ENCODE results near the gene PRDM10.
"Not testable (repeated sequence)": the region's sequence is repeated elsewhere in the genome, so short reads cannot be mapped to it uniquely, and the experiment has no call there.

The PRDM10 gene

DNA sequence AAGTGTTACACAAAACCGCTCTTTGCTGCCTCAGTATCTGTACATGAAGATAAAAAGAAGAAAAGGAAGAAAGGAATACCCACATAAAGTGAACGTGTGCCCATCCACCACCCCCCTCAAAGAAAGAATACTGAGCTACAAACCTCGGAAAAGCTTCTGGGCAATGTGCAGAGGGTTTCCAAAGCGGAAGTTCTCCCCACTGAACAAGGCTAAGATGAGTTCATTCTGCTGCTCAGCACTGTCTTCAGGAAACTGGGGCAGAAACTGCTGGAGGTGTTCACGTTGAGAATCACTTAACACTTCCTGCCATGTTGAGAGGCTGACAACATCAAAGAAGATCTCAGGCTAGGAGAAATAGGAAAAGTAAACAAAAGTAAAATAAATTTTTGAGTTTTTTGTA, 114.2 kb downstream of the PRDM10 start:
- DNase-seq (ENCODE audit: low read depth), result no peak
- TF ChIP-seq, protein P1, sequence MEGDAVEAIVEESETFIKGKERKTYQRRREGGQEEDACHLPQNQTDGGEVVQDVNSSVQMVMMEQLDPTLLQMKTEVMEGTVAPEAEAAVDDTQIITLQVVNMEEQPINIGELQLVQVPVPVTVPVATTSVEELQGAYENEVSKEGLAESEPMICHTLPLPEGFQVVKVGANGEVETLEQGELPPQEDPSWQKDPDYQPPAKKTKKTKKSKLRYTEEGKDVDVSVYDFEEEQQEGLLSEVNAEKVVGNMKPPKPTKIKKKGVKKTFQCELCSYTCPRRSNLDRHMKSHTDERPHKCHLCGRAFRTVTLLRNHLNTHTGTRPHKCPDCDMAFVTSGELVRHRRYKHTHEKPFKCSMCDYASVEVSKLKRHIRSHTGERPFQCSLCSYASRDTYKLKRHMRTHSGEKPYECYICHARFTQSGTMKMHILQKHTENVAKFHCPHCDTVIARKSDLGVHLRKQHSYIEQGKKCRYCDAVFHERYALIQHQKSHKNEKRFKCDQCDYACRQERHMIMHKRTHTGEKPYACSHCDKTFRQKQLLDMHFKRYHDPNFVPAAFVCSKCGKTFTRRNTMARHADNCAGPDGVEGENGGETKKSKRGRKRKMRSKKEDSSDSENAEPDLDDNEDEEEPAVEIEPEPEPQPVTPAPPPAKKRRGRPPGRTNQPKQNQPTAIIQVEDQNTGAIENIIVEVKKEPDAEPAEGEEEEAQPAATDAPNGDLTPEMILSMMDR (IDR thresholded peaks at IDR 0.05; ENCODE audit: low read length, missing control alignments), result no peak
- no peak overlapping the region for H3K4me3 ChIP-seq (replicated peaks; ENCODE audit: low read depth, low read length)

- no peak for DNase-seq (ENCODE audit: low read depth)
- TF ChIP-seq, protein P1 (IDR thresholded peaks at IDR 0.05; ENCODE audit: low read length, missing control alignments), result no peak
- no peak overlapping the region for H3K4me3 ChIP-seq (replicated peaks; ENCODE audit: low read depth, low read length)
Measured at GRCh38 chr11:129885381-129885780, 117.3 kb downstream of the PRDM10 start.

DNA sequence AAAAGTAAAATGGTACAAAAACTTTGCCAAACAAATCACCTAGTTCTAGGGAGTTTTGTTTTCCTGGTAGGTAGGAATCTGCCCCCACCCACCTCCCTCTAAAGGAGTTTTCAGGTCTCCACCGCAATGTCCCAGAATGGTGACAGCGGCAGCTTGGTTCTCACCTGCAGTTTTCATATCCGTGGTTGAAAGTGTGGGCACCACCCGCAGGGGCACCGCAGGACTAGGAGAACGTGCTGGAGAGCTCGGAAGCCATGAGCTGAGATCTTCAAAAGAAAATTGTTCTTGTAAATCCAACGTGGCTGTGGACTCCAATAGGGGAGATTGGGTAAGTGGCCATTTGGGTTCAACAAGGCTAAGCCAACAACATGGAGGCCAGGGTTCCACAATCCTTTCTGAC, 118.1 kb downstream of the PRDM10 start:
- DNase-seq (ENCODE audit: low read depth), result no peak
- no peak overlapping the region for H3K4me3 ChIP-seq (replicated peaks; ENCODE audit: low read depth, low read length)
- TF ChIP-seq, protein P1 (IDR thresholded peaks at IDR 0.05; ENCODE audit: low read length, missing control alignments), result no peak

GRCh38 chr11:129881570-129882170, 121.0 kb downstream of the PRDM10 start:
- TF ChIP-seq, protein P1 (IDR thresholded peaks at IDR 0.05; ENCODE audit: low read length, missing control alignments), result peak; percentile 65
- no peak overlapping the region for H3K4me3 ChIP-seq (replicated peaks; ENCODE audit: low read depth, low read length)
- peak; percentile 40 for DNase-seq (ENCODE audit: low read depth)

DNA sequence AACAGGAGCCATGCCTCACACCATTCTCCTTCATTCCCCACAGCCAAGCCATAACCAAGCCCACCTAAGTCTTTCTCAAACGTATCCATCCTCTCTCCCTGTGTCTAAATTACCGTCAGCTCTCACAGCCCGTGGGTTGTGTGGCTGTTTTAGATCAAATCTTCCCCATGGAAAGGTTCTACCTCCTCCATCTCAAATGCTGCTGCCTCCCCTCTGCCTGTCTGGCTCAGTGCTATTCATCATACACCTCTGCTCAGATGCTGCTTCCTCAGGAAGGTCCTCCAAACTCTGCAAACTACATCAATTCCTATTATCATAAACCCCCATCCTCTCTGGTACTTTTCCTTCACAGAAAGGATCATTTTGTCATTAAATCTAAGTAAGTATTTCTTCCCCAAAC, 122.3 kb downstream of the PRDM10 start:
- TF ChIP-seq, protein P1 (IDR thresholded peaks at IDR 0.05; ENCODE audit: low read length, missing control alignments), result no peak
- no peak for DNase-seq (ENCODE audit: low read depth)
- no peak overlapping the region for H3K4me3 ChIP-seq (replicated peaks; ENCODE audit: low read depth, low read length)

GRCh38 chr11:129871914-129872313, 130.7 kb downstream of the PRDM10 start:
- no peak for DNase-seq (ENCODE audit: low read depth)
- TF ChIP-seq, protein P1 (IDR thresholded peaks at IDR 0.05; ENCODE audit: low read length, missing control alignments), result no peak
- H3K4me3 ChIP-seq (replicated peaks; ENCODE audit: low read depth, low read length), result no peak overlapping the region

- H3K4me3 ChIP-seq (replicated peaks; ENCODE audit: low read depth, low read length); DNase-seq (ENCODE audit: low read depth): not testable (repeated sequence)
Measured at GRCh38 chr11:129868626-129869025, 134.0 kb downstream of the PRDM10 start.

Data from fibroblast of pulmonary artery (primary cell).